ENCODE measurements around the gene ATR. TPM values are rescaled to one million over a fixed set of nuclear protein-coding genes. Genes with fewer than 3 reads are reported as not detected.
"Not testable (repeated sequence)": the region's sequence is repeated elsewhere in the genome, so short reads cannot be mapped to it uniquely, and the experiment has no call there.

The ATR gene
- total RNA-seq, 1 donor from 2014 or later: 26.9 TPM

GRCh38 chr3:142438096-142438495, 140.4 kb downstream of the ATR start:
- not testable (repeated sequence) for H3K4me1 Mint-ChIP-seq (ENCODE audit: low read depth, unreplicated experiment)

DNA sequence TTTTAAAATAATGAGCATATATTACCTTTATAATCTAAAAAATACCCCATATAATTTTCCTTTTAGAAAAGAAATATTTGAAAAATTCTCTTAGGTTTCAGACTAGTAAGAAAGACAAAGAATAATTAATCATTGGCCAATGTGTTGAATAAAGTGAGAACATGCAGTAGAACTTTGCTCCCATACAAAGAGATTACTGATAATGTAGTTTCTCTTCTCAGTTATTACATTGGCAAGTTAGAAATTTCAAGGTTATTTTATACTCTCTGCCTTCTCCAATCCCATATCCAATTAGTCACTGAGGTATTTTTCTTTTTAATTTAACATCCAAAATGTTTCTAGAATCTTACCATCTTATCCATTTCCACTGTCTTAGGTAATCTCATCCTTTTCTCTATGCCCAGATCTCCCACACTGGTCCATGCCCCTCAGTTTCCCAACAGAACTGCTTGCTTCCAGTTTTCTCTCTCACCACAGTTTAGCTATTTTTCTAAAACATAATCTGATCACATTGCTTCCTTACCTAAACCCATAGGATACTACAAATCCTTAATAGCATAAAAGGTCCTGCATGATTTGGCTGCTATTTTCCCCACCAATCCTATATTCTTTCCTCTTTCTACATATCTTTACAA, 141.5 kb downstream of the ATR start:
- FAIRE-seq (no peak), DNase-seq (ENCODE audit: low read depth) (no peak)
- H3K36me3 Mint-ChIP-seq (ENCODE audit: low read depth, unreplicated experiment): peaks cover 4% of the 10 kb centered on the region
- H3K27me3 ChIP-seq (ENCODE audit: insufficient read depth, low read length): no peaks in the 10 kb centered on the region
- H4K20me1 ChIP-seq (ENCODE audit: insufficient read depth, low read length): peaks cover 13% of the 10 kb centered on the region
- H3K4me3 Mint-ChIP-seq (ENCODE audit: unreplicated experiment): no peak overlapping the region
- TF ChIP-seq EZH2 (IDR thresholded peaks at IDR 0.05; ENCODE audit: insufficient read depth, low read length) (no peak), CTCF (IDR thresholded peaks at IDR 0.05; ENCODE audit: insufficient read depth, low read depth, low read length) (no peak)
- H3K27ac Mint-ChIP-seq (ENCODE audit: unreplicated experiment): no peak overlapping the region
- H2AFZ ChIP-seq (ENCODE audit: low read depth, low read length): no peak overlapping the region
- no peaks in the 10 kb centered on the region for H3K27me3 Mint-ChIP-seq (ENCODE audit: low read depth, unreplicated experiment)
- H3K9ac ChIP-seq (ENCODE audit: low read length): no peak overlapping the region
- H3K4me1 Mint-ChIP-seq (ENCODE audit: low read depth, unreplicated experiment): no peaks in the 10 kb centered on the region
- H3K4me1 ChIP-seq (ENCODE audit: insufficient read depth, low read length): no peaks in the 10 kb centered on the region
- H3K36me3 ChIP-seq (ENCODE audit: insufficient read depth, low read length): peaks cover 3% of the 10 kb centered on the region
- H3K27ac ChIP-seq (ENCODE audit: low read depth, low read length): no peak overlapping the region
- H3K4me2 ChIP-seq (ENCODE audit: low read length): no peak overlapping the region
- H3K9me3 ChIP-seq (ENCODE audit: insufficient read depth, low read depth, low read length): no peaks in the 10 kb centered on the region
- no peak overlapping the region for H3K4me3 ChIP-seq (ENCODE audit: insufficient read depth, low read depth, low read length)
- H3K9me3 Mint-ChIP-seq (ENCODE audit: unreplicated experiment): no peaks in the 10 kb centered on the region
- H3K79me2 ChIP-seq (ENCODE audit: insufficient read depth, low read length): peaks cover 49% of the 10 kb centered on the region

More at GRCh38 chr3:142438096-142438495, 140.4 kb downstream of the ATR start:
- not testable (repeated sequence) for H2AFZ ChIP-seq (ENCODE audit: low read depth, low read length); DNase-seq (ENCODE audit: low read depth); H3K4me3 ChIP-seq (ENCODE audit: insufficient read depth, low read depth, low read length); H3K27me3 Mint-ChIP-seq (ENCODE audit: low read depth, unreplicated experiment); H3K4me1 ChIP-seq (ENCODE audit: insufficient read depth, low read length); H3K27ac Mint-ChIP-seq (ENCODE audit: unreplicated experiment); H3K36me3 Mint-ChIP-seq (ENCODE audit: low read depth, unreplicated experiment); H3K9me3 ChIP-seq (ENCODE audit: insufficient read depth, low read depth, low read length); H3K36me3 ChIP-seq (ENCODE audit: insufficient read depth, low read length); H3K9me3 Mint-ChIP-seq (ENCODE audit: unreplicated experiment); H3K27me3 ChIP-seq (ENCODE audit: insufficient read depth, low read length); H3K4me3 Mint-ChIP-seq (ENCODE audit: unreplicated experiment); FAIRE-seq; H3K27ac ChIP-seq (ENCODE audit: low read depth, low read length); H3K4me2 ChIP-seq (ENCODE audit: low read length); H3K9ac ChIP-seq (ENCODE audit: low read length)
- H3K79me2 ChIP-seq (ENCODE audit: insufficient read depth, low read length): peaks cover 51% of the 10 kb centered on the region
- H4K20me1 ChIP-seq (ENCODE audit: insufficient read depth, low read length): peaks cover 15% of the 10 kb centered on the region

DNA sequence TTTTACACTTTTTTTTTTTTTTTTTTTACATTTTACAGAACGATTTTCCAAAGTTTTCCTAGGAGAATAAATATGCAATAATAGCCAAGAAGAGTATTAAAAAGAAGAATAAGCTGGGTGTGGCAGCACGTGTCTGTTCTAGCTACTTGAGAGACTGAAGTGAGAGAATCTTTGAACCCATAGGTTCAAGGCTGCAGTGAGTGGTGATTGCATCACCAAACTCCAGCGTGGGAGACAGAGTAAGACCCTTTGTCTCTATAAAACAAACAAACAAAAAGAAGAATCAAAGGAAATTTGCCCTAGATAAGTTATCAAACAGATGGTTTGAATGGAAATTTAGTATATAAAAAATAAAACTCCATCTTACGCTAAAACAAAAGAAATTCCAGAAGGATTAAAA, 144.0 kb downstream of the ATR start:
- Histone ChIP-seq H3K27ac (ENCODE audit: low read depth, low read length) (no peak overlapping the region), H3K4me2 (ENCODE audit: low read length) (no peak overlapping the region), H2AFZ (ENCODE audit: low read depth, low read length) (no peak overlapping the region), H3K27me3 (ENCODE audit: insufficient read depth, low read length) (no peaks in the 10 kb centered on the region), H4K20me1 (ENCODE audit: insufficient read depth, low read length) (peaks cover 18% of the 10 kb centered on the region), H3K9me3 (ENCODE audit: insufficient read depth, low read depth, low read length) (no peaks in the 10 kb centered on the region), H3K4me1 (ENCODE audit: insufficient read depth, low read length) (no peaks in the 10 kb centered on the region), H3K4me3 (ENCODE audit: insufficient read depth, low read depth, low read length) (no peak overlapping the region), H3K36me3 (ENCODE audit: insufficient read depth, low read length) (peaks cover 11% of the 10 kb centered on the region), H3K9ac (ENCODE audit: low read length) (no peak overlapping the region), H3K79me2 (ENCODE audit: insufficient read depth, low read length) (peaks cover 36% of the 10 kb centered on the region)
- Mint-ChIP-seq H3K4me1 (ENCODE audit: low read depth, unreplicated experiment) (no peaks in the 10 kb centered on the region), H3K4me3 (ENCODE audit: unreplicated experiment) (no peak overlapping the region), H3K36me3 (ENCODE audit: low read depth, unreplicated experiment) (peaks cover 2% of the 10 kb centered on the region), H3K27ac (ENCODE audit: unreplicated experiment) (no peak overlapping the region), H3K27me3 (ENCODE audit: low read depth, unreplicated experiment) (no peaks in the 10 kb centered on the region), H3K9me3 (ENCODE audit: unreplicated experiment) (no peaks in the 10 kb centered on the region)
- DNase-seq (ENCODE audit: low read depth): no peak
- TF ChIP-seq CTCF (IDR thresholded peaks at IDR 0.05; ENCODE audit: insufficient read depth, low read depth, low read length) (no peak), EZH2 (IDR thresholded peaks at IDR 0.05; ENCODE audit: insufficient read depth, low read length) (no peak)
- no peak for FAIRE-seq

Data from astrocyte (in vitro differentiated cells and primary cell).